Measurements from ENCODE around the gene FREY1. TPM values are rescaled to one million over a fixed set of nuclear protein-coding genes. Genes with fewer than 3 reads are reported as not detected.
"Not testable (repeated sequence)": the region's sequence is repeated elsewhere in the genome, so short reads cannot be mapped to it uniquely, and the experiment has no call there.

FREY1 gene
- total and polyA plus RNA-seq, 4 donors, result 0.15 to 0.67 (median 0.39) TPM

GRCh38 chr11:45900916-45901617 is 6.0 kb downstream of the FREY1 start:
- WGBS, 2 donors, result 38 to 47% methylated on average over 8 of the region's 8 CpGs
- TF ChIP-seq CTCF (IDR thresholded peaks at IDR 0.05; ENCODE audit: control extremely low read depth, extremely low read depth), result no peak
- H3K9me3 ChIP-seq (ENCODE audit: control insufficient read depth in 4 of 4, insufficient read depth in 3 of 4, low read length in 3 of 4), result no peaks in the 10 kb centered on the region
- peaks cover 0 to 6% (median 1%) of the 10 kb centered on the region in 4 donors for H3K36me3 ChIP-seq (ENCODE audit: control insufficient read depth in 4 of 4, insufficient read depth in 4 of 4, low read length in 4 of 4)
- ATAC-seq (ENCODE audit: insufficient read depth, low FRiP score) (no peak), DNase-seq (peak; percentile 55 to 68 (median 66))
- H3K4me1 ChIP-seq (ENCODE audit: control insufficient read depth in 5 of 5, insufficient read depth in 5 of 5, low read length in 5 of 5), result peaks cover 4 to 32% (median 10%) of the 10 kb centered on the region in 5 donors
- H3K4me3 ChIP-seq, result no peak overlapping the region
- no peak overlapping the region for H3K27ac ChIP-seq (ENCODE audit: low read depth in 1 of 2, low read length in 1 of 2)
- peaks cover 0 to 2% (median 0%) of the 10 kb centered on the region in 3 donors for H3K27me3 ChIP-seq (ENCODE audit: control insufficient read depth in 3 of 3, insufficient read depth in 3 of 3, low read length in 2 of 3)
- H3K9ac ChIP-seq (ENCODE audit: insufficient read depth in 1 of 2, low read length in 2 of 2), result peak overlapping the region; percentile 55 to 76

DNA sequence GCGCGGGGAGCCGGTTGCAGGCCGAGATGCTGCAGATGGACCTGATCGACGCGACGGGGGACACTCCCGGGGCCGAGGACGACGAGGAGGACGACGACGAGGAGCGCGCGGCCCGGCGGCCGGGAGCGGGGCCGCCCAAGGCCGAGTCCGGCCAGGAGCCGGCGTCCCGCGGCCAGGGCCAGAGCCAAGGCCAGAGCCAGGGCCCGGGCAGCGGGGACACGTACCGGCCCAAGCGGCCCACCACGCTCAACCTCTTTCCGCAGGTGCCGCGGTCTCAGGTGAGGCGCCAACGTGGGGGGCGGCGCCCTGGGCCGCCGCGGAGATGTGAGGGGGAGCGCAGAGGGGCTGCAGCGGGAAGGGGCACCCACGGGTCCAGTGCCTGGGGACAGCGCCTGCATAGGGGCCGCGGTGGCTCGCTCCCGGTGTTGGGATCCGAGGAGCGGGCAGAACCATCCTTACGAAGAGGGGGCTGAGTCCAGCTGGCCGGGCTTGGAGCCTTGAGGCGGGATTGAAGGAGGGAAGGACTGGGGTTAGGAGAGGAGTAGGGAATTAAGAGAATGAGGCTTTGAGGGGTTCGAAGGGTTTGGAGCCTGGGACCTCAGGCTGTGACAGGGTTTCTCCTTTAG is 6.8 kb downstream of the FREY1 start:
- not testable (repeated sequence) for H3K36me3 ChIP-seq (ENCODE audit: control insufficient read depth in 4 of 4, insufficient read depth in 4 of 4, low read length in 4 of 4); H3K9me3 ChIP-seq (ENCODE audit: control insufficient read depth in 4 of 4, insufficient read depth in 3 of 4, low read length in 3 of 4); ATAC-seq (ENCODE audit: insufficient read depth, low FRiP score); H3K27me3 ChIP-seq (ENCODE audit: control insufficient read depth in 3 of 3, insufficient read depth in 3 of 3, low read length in 2 of 3); H3K27ac ChIP-seq (ENCODE audit: low read depth in 1 of 2, low read length in 1 of 2)
- WGBS, 2 donors, result 8% methylated on average over 29 to 39 of the region's 59 CpGs
- peak overlapping the region; percentile 55 to 76 for H3K9ac ChIP-seq (ENCODE audit: insufficient read depth in 1 of 2, low read length in 2 of 2)
- DNase-seq, result peak in 2 of 3 donors; percentile 32 to 56
- peaks cover 4 to 33% (median 10%) of the 10 kb centered on the region in 5 donors for H3K4me1 ChIP-seq (ENCODE audit: control insufficient read depth in 5 of 5, insufficient read depth in 5 of 5, low read length in 5 of 5)
- peak overlapping the region; percentile 37 for H3K4me3 ChIP-seq

DNA sequence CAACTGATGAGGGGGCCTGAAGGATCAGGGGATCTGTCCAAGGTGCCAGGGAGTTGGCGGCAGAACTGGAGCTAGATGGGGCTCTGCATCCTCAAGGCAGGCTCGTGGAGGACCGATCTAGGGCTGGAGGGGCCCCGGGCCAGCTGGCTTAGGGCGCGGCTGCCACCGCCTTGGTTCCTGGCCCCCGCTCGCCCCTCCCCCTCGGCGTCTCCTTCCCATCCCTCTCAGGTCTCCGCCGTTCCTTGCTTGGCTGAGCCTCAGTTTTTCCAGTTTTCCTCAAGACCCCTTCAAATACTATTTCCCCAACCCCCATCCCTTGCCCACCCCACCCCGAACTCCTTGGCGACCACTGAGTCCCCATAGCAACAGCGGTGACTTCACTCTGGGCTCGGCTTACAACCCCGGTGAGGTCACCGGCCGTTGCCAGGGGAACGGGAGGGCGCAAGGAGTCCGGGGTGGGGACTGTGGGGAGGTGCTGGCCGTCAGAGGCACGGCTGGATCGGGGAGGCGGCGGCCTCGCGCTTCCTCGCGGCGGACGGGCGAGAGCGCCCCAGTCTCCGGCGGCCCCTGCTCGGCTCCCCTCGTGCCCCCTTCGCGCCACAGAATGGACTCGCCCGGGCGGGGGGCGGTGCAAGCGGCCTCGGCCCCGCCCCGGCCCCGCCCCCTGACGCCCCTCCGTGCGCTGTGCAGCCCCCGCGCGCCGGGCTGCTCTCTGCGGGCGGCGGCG is 7.5 kb downstream of the FREY1 start:
- Histone ChIP-seq H3K9me3 (ENCODE audit: control insufficient read depth in 4 of 4, insufficient read depth in 3 of 4, low read length in 3 of 4) (no peaks in the 10 kb centered on the region), H3K27me3 (ENCODE audit: control insufficient read depth in 3 of 3, insufficient read depth in 3 of 3, low read length in 2 of 3) (peaks cover 0 to 2% (median 0%) of the 10 kb centered on the region in 3 donors), H3K36me3 (ENCODE audit: control insufficient read depth in 4 of 4, insufficient read depth in 4 of 4, low read length in 4 of 4) (peaks cover 0 to 6% (median 1%) of the 10 kb centered on the region in 4 donors), H3K4me3 (no peak overlapping the region), H3K27ac (ENCODE audit: low read depth in 1 of 2, low read length in 1 of 2) (no peak overlapping the region), H3K9ac (ENCODE audit: insufficient read depth in 1 of 2, low read length in 2 of 2) (peak overlapping the region in 1 of 2 donors; percentile 37), H3K4me1 (ENCODE audit: control insufficient read depth in 5 of 5, insufficient read depth in 5 of 5, low read length in 5 of 5) (peaks cover 4 to 33% (median 10%) of the 10 kb centered on the region in 5 donors)
- WGBS, 2 donors, result 0 to 1% methylated on average over 47 to 62 of the region's 62 CpGs
- TF ChIP-seq CTCF (IDR thresholded peaks at IDR 0.05; ENCODE audit: control extremely low read depth, extremely low read depth), result no peak
- DNase-seq (peak; percentile 89 to 92 (median 90)), ATAC-seq (ENCODE audit: insufficient read depth, low FRiP score) (peak; percentile 83)

GRCh38 chr11:45899086-45899447 is 8.0 kb downstream of the FREY1 start:
- no peak for TF ChIP-seq CTCF (IDR thresholded peaks at IDR 0.05; ENCODE audit: control extremely low read depth, extremely low read depth)
- no peak overlapping the region for H3K4me3 ChIP-seq

More at GRCh38 chr11:45899086-45899447, 8.0 kb downstream of the FREY1 start:
- peaks cover 0 to 2% (median 0%) of the 10 kb centered on the region in 3 donors for H3K27me3 ChIP-seq (ENCODE audit: control insufficient read depth in 3 of 3, insufficient read depth in 3 of 3, low read length in 2 of 3)
- H3K27ac ChIP-seq (ENCODE audit: low read depth in 1 of 2, low read length in 1 of 2), result no peak overlapping the region
- WGBS, 2 donors, result 4 to 10% methylated on average over 3 of the region's 3 CpGs
- no peak overlapping the region for H3K9ac ChIP-seq (ENCODE audit: insufficient read depth in 1 of 2, low read length in 2 of 2)
- DNase-seq (no peak), ATAC-seq (ENCODE audit: insufficient read depth, low FRiP score) (no peak)
- peaks cover 0 to 6% (median 1%) of the 10 kb centered on the region in 4 donors for H3K36me3 ChIP-seq (ENCODE audit: control insufficient read depth in 4 of 4, insufficient read depth in 4 of 4, low read length in 4 of 4)
- peaks cover 4 to 33% (median 10%) of the 10 kb centered on the region in 5 donors for H3K4me1 ChIP-seq (ENCODE audit: control insufficient read depth in 5 of 5, insufficient read depth in 5 of 5, low read length in 5 of 5)
- no peaks in the 10 kb centered on the region for H3K9me3 ChIP-seq (ENCODE audit: control insufficient read depth in 4 of 4, insufficient read depth in 3 of 4, low read length in 3 of 4)

Data from lung (tissue), 12 donors.